GM06990 (cell line): Measurements from ENCODE around the gene GOLT1B.
A peak's percentile ranks its signal among the peaks of the same experiment; 100 is the strongest.

ENCODE experiments used
- DNase-seq: peaks from one replicate; pipeline ENCODE4 v3.0.0-alpha.2; 2011; ENCODE audit not compliant: insufficient read length; ENCODE audit errors: extremely low read depth
- H3K27me3 ChIP-seq: replicated peaks from 2 replicates; pipeline ENCODE4 v1.6.0; 2011; ENCODE audit warnings: low read length; ENCODE audit not compliant: control insufficient read depth, insufficient read depth
- H3K36me3 ChIP-seq: 2 replicates; pipeline ENCODE4 v1.5.1; 2011; ENCODE audit warnings: low read length; ENCODE audit not compliant: control insufficient read depth, insufficient read depth
- H3K4me3 ChIP-seq: replicated peaks from 2 replicates; pipeline ENCODE4 v1.5.1; 2011; ENCODE audit warnings: low read depth, mild to moderate bottlenecking, control low read depth, low read length
- TF ChIP-seq, protein P1 (sequence below): IDR thresholded peaks from 2 replicates; pipeline ENCODE4 v1.5.1; 2011; ENCODE audit warnings: low read length, control low read depth, mild to moderate bottlenecking, inconsistent platforms; ENCODE audit not compliant: insufficient read depth, poor library complexity, severe bottlenecking

Gene GOLT1B

DNA sequence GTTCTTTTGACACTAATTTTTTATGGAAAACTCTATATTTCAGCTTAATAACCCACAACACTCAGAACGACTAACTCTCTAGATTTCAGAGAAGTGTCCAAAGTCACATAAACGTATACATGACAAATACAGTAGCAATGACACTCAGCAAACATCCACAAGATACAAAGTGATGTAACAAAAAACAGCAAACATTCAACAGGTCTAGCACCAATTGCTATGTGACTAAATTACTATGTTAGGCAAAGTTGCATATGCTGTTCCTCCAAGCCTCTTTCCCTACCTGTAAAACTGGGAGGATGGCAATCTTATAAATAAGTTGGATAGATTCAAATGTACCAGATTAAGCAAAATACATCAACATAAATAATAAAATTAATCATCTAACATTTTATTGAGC lies 1.8 kb upstream of the GOLT1B start:
- TF ChIP-seq, protein P1, sequence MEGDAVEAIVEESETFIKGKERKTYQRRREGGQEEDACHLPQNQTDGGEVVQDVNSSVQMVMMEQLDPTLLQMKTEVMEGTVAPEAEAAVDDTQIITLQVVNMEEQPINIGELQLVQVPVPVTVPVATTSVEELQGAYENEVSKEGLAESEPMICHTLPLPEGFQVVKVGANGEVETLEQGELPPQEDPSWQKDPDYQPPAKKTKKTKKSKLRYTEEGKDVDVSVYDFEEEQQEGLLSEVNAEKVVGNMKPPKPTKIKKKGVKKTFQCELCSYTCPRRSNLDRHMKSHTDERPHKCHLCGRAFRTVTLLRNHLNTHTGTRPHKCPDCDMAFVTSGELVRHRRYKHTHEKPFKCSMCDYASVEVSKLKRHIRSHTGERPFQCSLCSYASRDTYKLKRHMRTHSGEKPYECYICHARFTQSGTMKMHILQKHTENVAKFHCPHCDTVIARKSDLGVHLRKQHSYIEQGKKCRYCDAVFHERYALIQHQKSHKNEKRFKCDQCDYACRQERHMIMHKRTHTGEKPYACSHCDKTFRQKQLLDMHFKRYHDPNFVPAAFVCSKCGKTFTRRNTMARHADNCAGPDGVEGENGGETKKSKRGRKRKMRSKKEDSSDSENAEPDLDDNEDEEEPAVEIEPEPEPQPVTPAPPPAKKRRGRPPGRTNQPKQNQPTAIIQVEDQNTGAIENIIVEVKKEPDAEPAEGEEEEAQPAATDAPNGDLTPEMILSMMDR, result no peak
- Histone ChIP-seq H3K27me3 (no peaks in the 10 kb centered on the region), H3K36me3 (peaks cover 14% of the 10 kb centered on the region), H3K4me3 (peak overlapping the region; percentile 75)
- no peak for DNase-seq

DNA sequence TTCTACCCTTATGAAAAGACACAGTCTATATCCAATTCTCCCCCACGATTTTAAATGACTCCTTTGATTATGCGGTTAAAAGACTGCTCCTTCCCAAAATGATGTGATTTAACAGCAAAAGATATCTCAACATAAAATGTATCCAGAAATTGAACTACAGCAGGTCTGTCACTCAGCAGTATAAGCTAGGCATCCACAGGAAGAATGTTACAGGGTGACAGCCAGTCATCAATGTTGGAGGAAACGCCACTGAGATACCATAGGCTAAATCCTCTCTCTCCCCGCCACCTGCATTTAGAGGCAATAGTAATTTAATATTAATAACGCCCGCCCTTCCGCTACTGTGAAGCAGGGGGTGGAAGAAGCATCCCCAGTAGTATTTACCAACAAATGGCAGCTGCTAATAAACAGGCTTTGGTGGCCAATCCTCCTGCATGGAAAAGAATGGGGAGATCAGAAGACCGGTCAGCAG lies 767 bp upstream of the GOLT1B start:
- TF ChIP-seq, protein P1, result no peak
- DNase-seq, result no peak
- Histone ChIP-seq H3K27me3 (no peaks in the 10 kb centered on the region), H3K4me3 (peak overlapping the region; percentile 75), H3K36me3 (peaks cover 12% of the 10 kb centered on the region)

DNA sequence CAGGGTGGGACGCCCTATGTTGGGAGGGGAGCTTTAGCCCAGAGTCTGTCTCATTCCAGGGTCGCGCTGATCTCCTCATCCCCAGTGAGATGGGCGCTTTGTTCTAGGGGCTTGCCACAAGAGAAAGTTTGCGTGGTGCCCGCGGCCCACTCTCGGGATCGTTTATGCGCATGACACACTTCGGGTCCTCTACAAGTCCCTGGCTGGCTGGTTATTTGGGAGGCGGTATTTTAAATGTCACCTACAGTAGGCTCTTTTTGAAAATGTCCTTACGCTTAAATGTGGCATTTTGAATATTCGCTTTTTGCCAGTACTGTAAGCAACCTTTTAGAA lies 541 bp downstream of the GOLT1B start:
- H3K4me3 ChIP-seq, result peak overlapping the region; percentile 75
- H3K27me3 ChIP-seq, result no peaks in the 10 kb centered on the region
- no peak for DNase-seq
- H3K36me3 ChIP-seq, result peaks cover 4% of the 10 kb centered on the region
- TF ChIP-seq, protein P1, result no peak

DNA sequence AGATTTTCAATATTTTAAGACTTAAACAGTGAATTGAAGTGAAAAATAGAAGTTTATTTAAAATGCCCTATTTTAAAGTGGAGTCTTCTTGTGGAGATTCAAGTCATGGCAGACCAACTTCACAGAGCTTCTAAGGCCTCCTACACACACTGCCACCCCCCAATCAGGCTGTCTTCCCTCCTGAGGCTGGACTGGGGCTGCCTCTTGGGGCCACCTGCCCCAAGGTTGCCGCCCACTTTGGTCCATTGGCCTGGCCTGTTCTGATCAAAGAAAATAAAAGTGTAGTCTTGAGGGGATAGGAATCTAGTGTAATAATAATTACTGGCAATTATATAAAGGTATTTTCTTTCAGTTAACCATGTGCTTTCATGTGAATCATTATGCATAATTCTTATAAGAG lies 1.3 kb downstream of the GOLT1B start:
- Histone ChIP-seq H3K4me3 (peak overlapping the region; percentile 75), H3K27me3 (no peaks in the 10 kb centered on the region), H3K36me3 (peaks cover 3% of the 10 kb centered on the region; the same call in 1 of the 2 replicates)
- TF ChIP-seq, protein P1, result no peak
- no peak for DNase-seq

DNA sequence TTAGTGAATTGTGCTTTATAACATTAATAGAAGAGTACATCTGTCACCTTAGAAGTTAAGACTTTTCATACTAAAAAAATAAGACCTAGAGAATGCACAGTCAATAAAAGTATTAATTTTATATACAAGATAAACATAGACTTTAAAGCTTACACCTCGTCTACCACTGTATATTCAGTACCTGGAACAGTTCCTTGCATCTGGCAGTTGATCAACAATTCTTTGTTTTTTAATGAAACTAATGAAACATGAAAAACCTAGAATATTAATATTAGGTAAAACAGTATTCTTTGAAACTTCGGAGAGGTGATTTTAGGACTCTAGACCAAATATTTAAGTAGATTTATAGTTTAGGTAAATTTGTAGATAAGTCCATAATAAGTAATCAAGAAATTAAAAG lies 4.3 kb downstream of the GOLT1B start:
- H3K36me3 ChIP-seq, result peaks cover 1% of the 10 kb centered on the region; the same call in 1 of the 2 replicates
- DNase-seq, result no peak
- H3K4me3 ChIP-seq, result no peak overlapping the region
- no peaks in the 10 kb centered on the region for H3K27me3 ChIP-seq
- TF ChIP-seq, protein P1, result no peak

DNA sequence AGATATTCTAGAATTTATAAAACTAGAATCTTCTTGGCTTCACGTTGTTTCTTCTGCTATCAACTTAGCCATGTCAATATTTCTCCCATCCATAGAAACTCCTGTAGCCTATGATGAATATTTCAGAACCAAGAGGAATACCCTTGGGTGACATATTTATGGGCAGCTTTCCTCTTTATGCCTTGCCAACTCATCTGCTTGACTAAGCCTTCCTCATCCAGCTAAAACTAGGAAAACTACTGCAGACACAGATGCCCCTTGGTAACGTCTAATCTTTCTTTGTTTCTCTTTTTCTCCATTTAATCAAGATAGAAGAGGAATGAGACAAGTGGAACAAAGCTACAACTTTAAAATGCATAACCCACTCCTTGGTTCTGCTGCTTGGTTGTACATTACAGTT lies 6.3 kb downstream of the GOLT1B start:
- no peak for DNase-seq
- Histone ChIP-seq H3K27me3 (no peaks in the 10 kb centered on the region), H3K4me3 (no peak overlapping the region), H3K36me3 (peaks cover 2% of the 10 kb centered on the region; the same call in 1 of the 2 replicates)
- TF ChIP-seq, protein P1, result no peak
